B cell (primary cell): ENCODE results near the gene IL17B. TPM values are rescaled to one million over a fixed set of nuclear protein-coding genes. Genes with fewer than 3 reads are reported as not detected.

Experiments
- ATAC-seq: fragments of 200-7000 bp; cut with Tn5 transposase; one replicate; pipeline ENCODE4 v1.10.0; 2021; ENCODE audit warnings: low read depth, mild to moderate bottlenecking, moderate number of reproducible peaks, moderate library complexity
- CTCF ChIA-PET: fragments of 350-600 bp; sonication (Branson Sonifier 250); formaldehyde crosslinking; loops from one replicate; lab custom pipeline; 2021; ENCODE audit warnings: antibody characterized with exemption, inconsistent platforms; lab: Charles Lee
- POLR2A ChIA-PET: fragments of 350-600 bp; sonication (Branson Sonifier 250); formaldehyde crosslinking; loops from one replicate; lab custom pipeline; 2021; ENCODE audit warnings: antibody characterized with exemption; lab: Charles Lee
- DNase-seq: peaks from one replicate; pipeline ENCODE4 v3.0.0; 2013
- H2AFZ ChIP-seq: 2 replicates; pipeline ENCODE4 v1.6.1; 2012; ENCODE audit warnings: mild to moderate bottlenecking, low read depth, low read length; ENCODE audit not compliant: insufficient read depth, poor library complexity, severe bottlenecking
- H3K27ac ChIP-seq, 2 donors: 1 replicate in 1 of 2; 2 replicates in 1 of 2; pipeline ENCODE4 v1.5.1; 2012 to 2013; ENCODE audit warnings: low read length in 2 of 2, mild to moderate bottlenecking in 2 of 2, moderate library complexity in 1 of 2
- H3K27me3 ChIP-seq, 4 experiments: fragments of 200-600 bp in 1 of 4; sonication (generic) in 1 of 4; replicated peaks in 1 of 4; 1 replicate in 2 of 4; 2 replicates in 2 of 4; pipeline versions ENCODE4 v1.6.1 to v1.7.0; 2013 to 2016; ENCODE audit warnings: low read length in 3 of 4, mild to moderate bottlenecking in 2 of 4, mixed read lengths in 1 of 4, moderate library complexity in 1 of 4; ENCODE audit not compliant: insufficient read depth in 4 of 4, control insufficient read depth in 3 of 4; ENCODE audit errors: control extremely low read depth in 1 of 4
- H3K36me3 ChIP-seq, 2 experiments: replicated peaks in 1 of 2; 1 replicate in 1 of 2; 2 replicates in 1 of 2; pipeline versions ENCODE4 v1.6.1 to v1.7.1; 2013; ENCODE audit warnings: low read length in 1 of 2; ENCODE audit not compliant: insufficient read depth in 2 of 2, control insufficient read depth in 1 of 2; ENCODE audit errors: control extremely low read depth in 1 of 2, extremely low read depth in 1 of 2
- H3K4me1 ChIP-seq, 2 donors: fragments of 200-600 bp in 1 of 2; sonication (generic) in 1 of 2; 1 replicate in 1 of 2; 2 replicates in 1 of 2; pipeline versions ENCODE4 v1.5.1 to v1.6.1; 2013 to 2017; ENCODE audit warnings: low read length in 2 of 2; ENCODE audit not compliant: control insufficient read depth in 2 of 2, insufficient read depth in 2 of 2
- H3K4me2 ChIP-seq: replicated peaks from 2 replicates; pipeline ENCODE3; 2012; ENCODE audit warnings: mild to moderate bottlenecking, low read depth, low read length; ENCODE audit not compliant: poor library complexity, severe bottlenecking
- H3K4me3 ChIP-seq, 5 experiments: fragments of 200-600 bp in 1 of 5; sonication (generic) in 1 of 5; 1 replicate in 3 of 5; 2 replicates in 2 of 5; pipeline versions ENCODE4 v1.5.1 to v1.7.0; 2011 to 2016; ENCODE audit warnings: low read length in 4 of 5, mild to moderate bottlenecking in 4 of 5, low read depth in 2 of 5, control low read depth in 1 of 5, moderate library complexity in 1 of 5; ENCODE audit not compliant: insufficient read depth in 1 of 5; ENCODE audit errors: control extremely low read depth in 1 of 5, extremely low read depth in 1 of 5
- H3K79me2 ChIP-seq: fragments of 200-600 bp; sonication (generic); one replicate; pipeline ENCODE4 v1.6.0; 2016; ENCODE audit warnings: low read length; ENCODE audit not compliant: control insufficient read depth, insufficient read depth
- H3K9ac ChIP-seq: fragments of 200-600 bp; sonication (generic); 2 replicates; pipeline ENCODE4 v1.6.1; 2017; ENCODE audit warnings: mild to moderate bottlenecking, low read length, moderate library complexity
- H3K9me3 ChIP-seq, 3 donors: one replicate each; pipeline versions ENCODE4 v1.6.1 to v1.7.1; 2013; ENCODE audit warnings: low read length in 2 of 3; ENCODE audit not compliant: control insufficient read depth in 2 of 3, insufficient read depth in 1 of 3; ENCODE audit errors: control extremely low read depth in 1 of 3
- H4K20me1 ChIP-seq: 2 replicates; pipeline ENCODE4 v1.6.0; 2012; ENCODE audit warnings: mild to moderate bottlenecking, low read length; ENCODE audit not compliant: insufficient read depth, control insufficient read depth, poor library complexity, severe bottlenecking
- H3K27ac Mint-ChIP-seq: one replicate; pipeline ENCODE4 v1.8.0; 2021; ENCODE audit warnings: mixed read lengths
- H3K27me3 Mint-ChIP-seq: one replicate; pipeline ENCODE4 v1.8.0; 2021; ENCODE audit warnings: mixed read lengths
- H3K4me1 Mint-ChIP-seq: one replicate; pipeline ENCODE4 v1.8.0; 2021; ENCODE audit warnings: mixed read lengths
- H3K4me3 Mint-ChIP-seq: one replicate; pipeline ENCODE4 v1.8.0; 2021; ENCODE audit warnings: mixed read lengths
- H3K9me3 Mint-ChIP-seq: one replicate; pipeline ENCODE4 v1.8.0; 2022; ENCODE audit warnings: mixed read lengths; ENCODE audit not compliant: insufficient read depth
- CTCF ChIP-seq: fragments of 200-600 bp; IDR thresholded peaks from one replicate; pipeline ENCODE4 v1.8.0; 2022; ENCODE audit warnings: antibody characterized with exemption, mild to moderate bottlenecking
- EZH2 ChIP-seq: IDR thresholded peaks from 2 replicates; pipeline ENCODE4 v1.6.1; 2012; ENCODE audit warnings: borderline replicate concordance, low read depth, mild to moderate bottlenecking, moderate library complexity, low read length; ENCODE audit not compliant: insufficient read depth, poor library complexity, severe bottlenecking
- WGBS: methylation state at CpG from one replicate; pipeline ENCODE4 v1.1.5; 2013; ENCODE audit warnings: missing lambda C conversion rate; ENCODE audit not compliant: insufficient coverage; 5-methylcytosine and 5-hydroxymethylcytosine counted together
- intact Hi-C: fragments of 100-400 bp; cut with micrococcal nuclease; formaldehyde crosslinking; loops from one replicate; pipeline ENCODE4 v1.10.0; 2022
- polyA plus RNA-seq: library from polyadenylated mRNA; depleted of rRNA; stranded (reverse); fragments of >200 nt; gene quantifications from 2 replicates; pipeline ENCODE4 v1.2.3, GENCODE V29; 2012
- total RNA-seq, 2 donors: library from RNA; stranded (reverse); fragments of 120-200 nt in 1 of 2; gene quantifications; 1 replicate in 1 of 2; 2 replicates in 1 of 2; pipeline versions ENCODE4 v1.2.3 to v1.2.4, GENCODE V29; 2013 to 2022

Gene IL17B
- total and polyA plus RNA-seq, 2 donors (not counting 1 experiment from before 2014, with no cell fraction given), result not detected

DNA sequence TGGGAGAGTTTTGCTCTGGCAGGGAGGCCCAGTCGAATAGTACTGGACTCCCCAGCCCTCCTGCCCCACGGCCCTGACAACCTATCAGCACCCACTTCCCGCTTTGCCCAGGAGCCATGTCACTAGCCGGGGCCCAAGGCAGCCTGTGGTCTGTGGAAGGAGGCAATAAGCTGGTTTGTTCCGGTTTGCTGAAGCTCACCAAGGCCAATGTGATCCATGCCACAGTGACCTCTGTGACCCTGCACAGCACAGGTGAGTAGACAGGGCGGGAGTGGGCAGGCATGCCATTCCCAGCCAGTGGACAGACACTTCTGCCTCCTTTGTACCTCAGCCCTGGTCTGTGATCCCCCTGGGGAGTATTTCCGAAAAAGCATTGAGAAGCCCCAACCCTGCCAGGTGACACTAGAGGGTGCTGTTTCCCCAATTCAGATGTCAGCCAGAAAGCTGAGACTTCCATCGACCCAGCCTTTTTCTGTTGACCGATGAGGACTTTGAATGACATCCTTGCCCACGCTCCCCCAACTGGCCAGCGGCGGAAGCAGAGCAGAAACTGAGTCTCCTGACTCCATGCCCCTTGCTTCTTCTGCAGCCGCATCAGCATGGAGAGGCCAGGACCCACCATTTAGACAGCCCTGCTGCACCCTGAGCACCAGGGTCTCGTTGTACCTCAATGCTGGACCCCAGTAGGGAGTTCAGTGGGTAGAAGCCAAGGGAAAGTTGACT is 11.7 kb downstream of the IL17B start:
- POLR2A ChIA-PET, result interaction anchor here (2.0 kb wide), 1 partner anchor 22 kb away, joined by 5 read pairs; the partner anchor contains the start of gene GRPEL2
- peak; percentile 69 for ATAC-seq

More for the DNA sequence above, 11.7 kb downstream of the IL17B start:
- Mint-ChIP-seq H3K27me3 (no peaks in the 10 kb centered on the region), H3K27ac (no peak overlapping the region), H3K4me3 (no peak overlapping the region), H3K4me1 (peaks cover 9% of the 10 kb centered on the region), H3K9me3 (no peaks in the 10 kb centered on the region)
- H3K4me3 ChIP-seq, result no peak overlapping the region
- no peaks in the 10 kb centered on the region for H3K27me3 ChIP-seq
- WGBS, result 68% methylated on average over 11 of the region's 14 CpGs
- peaks cover 0 to 3% of the 10 kb centered on the region in 2 experiments for H3K36me3 ChIP-seq
- H3K79me2 ChIP-seq, result peaks cover 4% of the 10 kb centered on the region
- DNase-seq, result peak; percentile 68
- CTCF ChIA-PET, result interaction anchor here (0.7 to 8.0 kb wide), 17 partner anchors 9 to 197 kb away, joined by 3 to 134 read pairs (median 8); partner anchors contain the start of genes CSNK1A1, GRPEL2 and PCYOX1L
- H4K20me1 ChIP-seq, result no peaks in the 10 kb centered on the region
- peaks cover 0 to 6% of the 10 kb centered on the region in 2 donors for H3K4me1 ChIP-seq
- no peak overlapping the region for H3K9ac ChIP-seq
- intact Hi-C loops, result loop anchor here (1.0 kb wide), 1 partner anchor 10 kb away; no protein-coding TSS in a partner anchor
- TF ChIP-seq CTCF (peak; percentile 76), EZH2 (no peak)
- H3K4me2 ChIP-seq, result no peak overlapping the region
- H2AFZ ChIP-seq, result no peak overlapping the region
- no peak overlapping the region for H3K27ac ChIP-seq
- no peaks in the 10 kb centered on the region for H3K9me3 ChIP-seq
